WI38 (cell line): ENCODE data around the gene LYPD6B.

ENCODE experiments used
- H3K4me3 ChIP-seq: 2 replicates; pipeline ENCODE4 v1.5.1; 2011; ENCODE audit warnings: low read depth, mild to moderate bottlenecking, control low read depth, low read length
- CTCF ChIP-seq: IDR thresholded peaks from 2 replicates; pipeline ENCODE4 v1.5.1; 2012; ENCODE audit warnings: low read depth, mild to moderate bottlenecking, control low read depth, low read length

Gene LYPD6B

GRCh38 chr2:149149007-149149297, 110.5 kb downstream of the LYPD6B start:
- no peak overlapping the region for H3K4me3 ChIP-seq
- no peak for TF ChIP-seq CTCF

- H3K4me3 ChIP-seq, result no peak overlapping the region
- no peak for TF ChIP-seq CTCF
Measured at GRCh38 chr2:149152469-149152953, 114.0 kb downstream of the LYPD6B start.

GRCh38 chr2:149155196-149155969, 116.9 kb downstream of the LYPD6B start:
- no peak for TF ChIP-seq CTCF
- no peak overlapping the region for H3K4me3 ChIP-seq

- no peak for TF ChIP-seq CTCF
- H3K4me3 ChIP-seq, result no peak overlapping the region
Measured at GRCh38 chr2:149155988-149156387, 117.5 kb downstream of the LYPD6B start.

- TF ChIP-seq CTCF, result no peak
- H3K4me3 ChIP-seq, result no peak overlapping the region
Measured at GRCh38 chr2:149156971-149157740, 118.7 kb downstream of the LYPD6B start.

GRCh38 chr2:149158957-149159356, 120.5 kb downstream of the LYPD6B start:
- TF ChIP-seq CTCF, result no peak
- no peak overlapping the region for H3K4me3 ChIP-seq

GRCh38 chr2:149160195-149160594, 121.7 kb downstream of the LYPD6B start:
- H3K4me3 ChIP-seq, result no peak overlapping the region
- TF ChIP-seq CTCF, result no peak
